Mesenchymal stem cell (in vitro differentiated cells and primary cell): ENCODE results near the gene SLC51B.
A peak's percentile ranks its signal among the peaks of the same experiment; 100 is the strongest.

Source experiments
- DNase-seq: peaks from one replicate; pipeline ENCODE4 v3.0.0-alpha.2; 2013
- H2AFZ ChIP-seq: one replicate; pipeline ENCODE4 v1.6.1; 2013; ENCODE audit warnings: low read depth, mild to moderate bottlenecking, control low read depth, inconsistent platforms, low read length, moderate library complexity
- H2AK5ac ChIP-seq: 2 replicates; pipeline ENCODE4 v1.6.1; 2013; ENCODE audit warnings: low read length, moderate library complexity, mild to moderate bottlenecking, inconsistent platforms; ENCODE audit not compliant: severe bottlenecking
- H2BK120ac ChIP-seq: one replicate; pipeline ENCODE4 v1.6.1; 2013; ENCODE audit warnings: low read depth, mild to moderate bottlenecking, inconsistent platforms, low read length, moderate library complexity
- H2BK12ac ChIP-seq, 2 experiments: one replicate each; pipeline ENCODE4 v1.6.1; 2013; ENCODE audit warnings: inconsistent platforms in 2 of 2, low read length in 2 of 2, mild to moderate bottlenecking in 2 of 2, moderate library complexity in 2 of 2, control low read depth in 1 of 2
- H2BK15ac ChIP-seq: one replicate; pipeline ENCODE4 v1.6.1; 2013; ENCODE audit warnings: mild to moderate bottlenecking, low read depth, inconsistent platforms; ENCODE audit not compliant: poor library complexity, severe bottlenecking
- H2BK5ac ChIP-seq: 2 replicates; pipeline ENCODE4 v1.6.1; 2013; ENCODE audit warnings: low read depth, mild to moderate bottlenecking, low read length, control low read depth, inconsistent platforms; ENCODE audit not compliant: poor library complexity, severe bottlenecking
- H3K14ac ChIP-seq, 2 experiments: one replicate each; pipeline ENCODE4 v1.6.1; 2013; ENCODE audit warnings: inconsistent platforms in 2 of 2, low read length in 2 of 2, control low read depth in 1 of 2, mild to moderate bottlenecking in 1 of 2, moderate library complexity in 1 of 2
- H3K18ac ChIP-seq, 2 experiments: one replicate each; pipeline ENCODE4 v1.6.1; 2013; ENCODE audit warnings: inconsistent platforms in 2 of 2, low read length in 2 of 2, control low read depth in 1 of 2, low read depth in 1 of 2, mild to moderate bottlenecking in 1 of 2
- H3K23ac ChIP-seq, 2 experiments: one replicate each; pipeline ENCODE4 v1.6.1; 2013; ENCODE audit warnings: inconsistent platforms in 2 of 2, low read length in 2 of 2, mild to moderate bottlenecking in 2 of 2, moderate library complexity in 2 of 2, control low read depth in 1 of 2
- H3K27ac ChIP-seq: 2 replicates; pipeline ENCODE4 v1.5.1; 2013; ENCODE audit warnings: mild to moderate bottlenecking, moderate library complexity, low read length, control low read depth, inconsistent platforms; ENCODE audit not compliant: poor library complexity, severe bottlenecking
- H3K27me3 ChIP-seq, 2 experiments: 2 replicates each; pipeline versions ENCODE4 v1.6.1 to v1.7.0; 2013; ENCODE audit warnings: low read length in 2 of 2, mild to moderate bottlenecking in 2 of 2, moderate library complexity in 2 of 2, control low read depth in 1 of 2, inconsistent platforms in 1 of 2; ENCODE audit not compliant: control insufficient read depth in 1 of 2, insufficient read depth in 1 of 2
- H3K36me3 ChIP-seq, 2 experiments: 2 replicates each; pipeline versions ENCODE4 v1.6.1 to v1.7.0; 2013; ENCODE audit warnings: low read length in 2 of 2, control low read depth in 1 of 2, inconsistent platforms in 1 of 2, low read depth in 1 of 2, mild to moderate bottlenecking in 1 of 2; ENCODE audit not compliant: insufficient read depth in 2 of 2, control insufficient read depth in 1 of 2
- H3K4ac ChIP-seq, 2 experiments: one replicate each; pipeline ENCODE4 v1.6.1; 2013; ENCODE audit warnings: inconsistent platforms in 2 of 2, low read length in 2 of 2, mild to moderate bottlenecking in 2 of 2, moderate library complexity in 2 of 2, control low read depth in 1 of 2, low read depth in 1 of 2
- H3K4me1 ChIP-seq: 2 replicates; pipeline ENCODE4 v1.6.1; 2013; ENCODE audit warnings: low read depth, low read length, control low read depth; ENCODE audit not compliant: control insufficient read depth, insufficient read depth
- H3K4me2 ChIP-seq: 2 replicates; pipeline ENCODE4 v1.6.1; 2013; ENCODE audit warnings: low read length, mild to moderate bottlenecking, inconsistent platforms; ENCODE audit not compliant: poor library complexity, severe bottlenecking
- H3K4me3 ChIP-seq, 2 experiments: 2 replicates each; pipeline versions ENCODE4 v1.5.1 to v1.7.0; 2013; ENCODE audit warnings: low read length in 2 of 2, mild to moderate bottlenecking in 2 of 2, control low read depth in 1 of 2, low read depth in 1 of 2; ENCODE audit not compliant: insufficient read depth in 1 of 2
- H3K79me1 ChIP-seq: replicated peaks from 2 replicates; pipeline ENCODE4 v1.6.1; 2013; ENCODE audit warnings: mild to moderate bottlenecking, control low read depth, low read length, inconsistent platforms; ENCODE audit not compliant: poor library complexity, severe bottlenecking
- H3K9ac ChIP-seq: 2 replicates; pipeline ENCODE4 v1.7.0; 2013; ENCODE audit warnings: mild to moderate bottlenecking, low read length, moderate library complexity
- H3K9me3 ChIP-seq: 2 replicates; pipeline ENCODE4 v1.7.0; 2013; ENCODE audit warnings: mild to moderate bottlenecking, low read length; ENCODE audit not compliant: control insufficient read depth
- H4K8ac ChIP-seq: one replicate; pipeline ENCODE4 v1.6.1; 2013; ENCODE audit warnings: inconsistent platforms, mild to moderate bottlenecking, low read length, moderate library complexity
- H4K91ac ChIP-seq: one replicate; pipeline ENCODE4 v1.6.1; 2013; ENCODE audit warnings: mild to moderate bottlenecking, low read length, inconsistent platforms
- WGBS: methylation state at CpG from one replicate; pipeline ENCODE4 v1.1.7; 2013; ENCODE audit warnings: mixed read lengths; 5-methylcytosine and 5-hydroxymethylcytosine counted together

SLC51B gene

DNA sequence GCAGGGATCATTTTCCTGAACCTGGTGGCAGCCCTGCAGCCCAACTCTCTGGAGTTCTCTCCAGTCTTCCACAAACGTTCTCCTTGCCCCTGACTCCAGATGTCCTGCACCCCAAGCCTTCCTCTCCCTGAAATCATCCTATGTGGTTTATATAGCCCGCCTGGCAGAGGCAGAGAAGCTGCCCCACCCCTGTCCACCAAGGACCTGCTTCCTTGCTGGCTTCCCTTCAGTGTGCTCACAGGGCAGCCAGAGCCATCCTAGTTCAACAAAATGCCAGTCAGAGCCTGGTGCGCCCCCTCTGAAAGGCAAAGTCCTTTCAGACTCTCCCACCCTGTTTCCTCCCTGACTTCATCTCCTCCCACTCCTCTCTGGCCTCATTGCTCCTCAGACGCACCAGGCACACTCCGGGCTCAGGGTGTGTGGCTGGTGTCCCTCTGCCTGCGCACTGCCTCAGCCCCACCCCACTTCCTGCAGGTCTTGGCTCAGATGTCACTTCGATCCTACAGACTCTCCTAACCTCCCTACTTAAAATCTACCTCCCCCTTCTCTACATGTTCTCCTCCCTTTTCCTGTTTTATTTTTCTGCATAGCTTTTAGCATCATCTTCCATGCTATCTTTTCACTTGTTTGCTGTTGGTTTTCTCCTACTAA is 37.2 kb downstream of the SLC51B start:
- Histone ChIP-seq H3K23ac (no peak overlapping the region), H3K79me1 (no peaks in the 10 kb centered on the region), H2BK120ac (no peak overlapping the region), H3K9me3 (no peaks in the 10 kb centered on the region), H3K27me3 (peaks cover 76 to 93% of the 10 kb centered on the region in 2 experiments), H2BK15ac (no peak overlapping the region), H3K36me3 (no peaks in the 10 kb centered on the region), H3K18ac (peak overlapping the region in 1 of 2 experiments; percentile 29), H2BK12ac (no peak overlapping the region), H2BK5ac (no peak overlapping the region), H3K9ac (no peak overlapping the region), H3K4ac (no peak overlapping the region), H4K91ac (no peak overlapping the region), H2AK5ac (no peak overlapping the region), H4K8ac (no peak overlapping the region), H3K4me3 (no peak overlapping the region), H3K4me1 (peaks cover 13% of the 10 kb centered on the region), H3K4me2 (no peak overlapping the region), H3K27ac (no peak overlapping the region), H2AFZ (no peak overlapping the region), H3K14ac (peak overlapping the region in 1 of 2 experiments; percentile 53)
- WGBS = 25% methylated on average over 7 of the region's 7 CpGs
- DNase-seq = no peak

DNA sequence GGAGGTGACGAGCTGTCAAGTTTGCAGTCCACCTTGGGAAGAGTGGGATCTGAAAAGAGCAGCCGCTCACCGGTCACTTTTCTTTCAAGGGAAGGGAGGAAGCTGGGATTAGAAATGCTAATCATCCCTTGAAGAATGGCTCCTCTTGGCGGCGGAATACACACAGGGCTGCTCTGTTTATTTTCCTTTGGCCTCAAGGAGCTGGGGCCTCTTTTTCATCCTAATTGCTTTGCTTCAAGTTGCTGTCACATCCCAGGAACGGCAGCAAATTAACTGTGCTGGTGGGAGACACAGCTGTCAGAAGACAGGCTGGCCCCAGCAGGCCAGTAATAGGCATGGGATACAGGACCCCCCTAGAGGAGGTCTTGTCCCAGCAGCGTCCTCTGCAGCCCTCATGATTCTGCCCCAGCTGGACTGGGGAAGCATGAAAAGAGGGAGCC is 38.1 kb downstream of the SLC51B start:
- no peak overlapping the region for H2BK5ac ChIP-seq
- no peak overlapping the region for H2AFZ ChIP-seq
- no peak overlapping the region for H3K23ac ChIP-seq
- H2BK15ac ChIP-seq = no peak overlapping the region
- no peak overlapping the region for H3K27ac ChIP-seq
- no peak overlapping the region for H3K18ac ChIP-seq
- no peak overlapping the region for H2BK120ac ChIP-seq
- H3K4me1 ChIP-seq = peaks cover 19% of the 10 kb centered on the region
- H3K4me3 ChIP-seq = no peak overlapping the region
- no peak overlapping the region for H4K91ac ChIP-seq
- H3K27me3 ChIP-seq = peaks cover 71 to 88% of the 10 kb centered on the region in 2 experiments
- H3K4me2 ChIP-seq = no peak overlapping the region
- H3K9me3 ChIP-seq = no peaks in the 10 kb centered on the region
- peak; percentile 70 for DNase-seq
- WGBS = 7% methylated on average over 7 of the region's 7 CpGs
- no peak overlapping the region for H3K9ac ChIP-seq
- H3K36me3 ChIP-seq = no peaks in the 10 kb centered on the region
- no peaks in the 10 kb centered on the region for H3K79me1 ChIP-seq
- H4K8ac ChIP-seq = no peak overlapping the region
- H2AK5ac ChIP-seq = no peak overlapping the region
- H3K4ac ChIP-seq = no peak overlapping the region
- H3K14ac ChIP-seq = no peak overlapping the region
- no peak overlapping the region for H2BK12ac ChIP-seq

DNA sequence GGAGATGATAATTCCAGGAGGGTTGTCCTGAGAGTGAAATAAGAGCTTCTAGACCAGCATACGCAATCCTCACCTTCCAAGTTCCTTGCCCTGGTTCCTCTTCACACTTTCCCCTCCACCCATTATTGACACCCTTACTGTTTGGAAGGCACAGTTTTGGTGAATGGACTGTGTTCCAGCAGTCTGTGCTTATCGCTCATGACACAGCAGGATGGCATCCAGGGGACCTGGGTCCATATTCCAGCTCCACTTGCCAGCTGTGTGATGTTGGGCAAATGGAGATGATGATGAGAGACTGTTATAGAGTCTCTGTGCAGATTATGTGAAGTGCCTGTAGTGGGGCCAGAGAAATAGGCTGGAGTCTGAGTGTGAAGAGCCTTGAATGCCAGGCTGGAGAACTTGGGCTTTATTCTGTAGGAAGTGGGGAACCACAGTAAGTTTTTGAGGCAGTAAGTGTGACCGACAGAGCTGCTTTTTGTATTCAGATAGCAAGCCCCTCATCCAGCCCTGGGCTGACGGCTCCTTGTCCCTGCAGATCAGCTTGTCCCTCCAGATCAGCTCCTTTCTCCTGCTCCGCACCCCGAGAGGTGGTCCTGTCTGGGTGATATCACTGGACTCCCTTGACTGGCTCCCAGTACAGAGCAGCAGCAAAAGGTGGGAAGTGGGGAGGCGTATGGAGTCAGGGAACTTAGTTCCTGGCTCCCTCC is 39.5 kb downstream of the SLC51B start:
- peak overlapping the region in 1 of 2 experiments; percentile 19 for H3K14ac ChIP-seq
- H3K27me3 ChIP-seq = peaks cover 64 to 77% of the 10 kb centered on the region in 2 experiments
- no peak overlapping the region for H3K4ac ChIP-seq
- H3K79me1 ChIP-seq = no peaks in the 10 kb centered on the region
- no peak overlapping the region for H3K27ac ChIP-seq
- H4K91ac ChIP-seq = no peak overlapping the region
- no peak overlapping the region for H2BK15ac ChIP-seq
- no peak overlapping the region for H2BK5ac ChIP-seq
- H2BK120ac ChIP-seq = no peak overlapping the region
- peaks cover 21% of the 10 kb centered on the region for H3K4me1 ChIP-seq
- H3K9me3 ChIP-seq = no peaks in the 10 kb centered on the region
- WGBS = 89% methylated on average over 7 of the region's 7 CpGs
- DNase-seq = no peak
- no peaks in the 10 kb centered on the region for H3K36me3 ChIP-seq
- H3K4me2 ChIP-seq = no peak overlapping the region
- H3K18ac ChIP-seq = no peak overlapping the region
- no peak overlapping the region for H2AK5ac ChIP-seq
- no peak overlapping the region for H3K4me3 ChIP-seq
- H4K8ac ChIP-seq = peak overlapping the region; percentile 22
- H3K23ac ChIP-seq = no peak overlapping the region
- no peak overlapping the region for H3K9ac ChIP-seq
- H2AFZ ChIP-seq = no peak overlapping the region
- H2BK12ac ChIP-seq = no peak overlapping the region

DNA sequence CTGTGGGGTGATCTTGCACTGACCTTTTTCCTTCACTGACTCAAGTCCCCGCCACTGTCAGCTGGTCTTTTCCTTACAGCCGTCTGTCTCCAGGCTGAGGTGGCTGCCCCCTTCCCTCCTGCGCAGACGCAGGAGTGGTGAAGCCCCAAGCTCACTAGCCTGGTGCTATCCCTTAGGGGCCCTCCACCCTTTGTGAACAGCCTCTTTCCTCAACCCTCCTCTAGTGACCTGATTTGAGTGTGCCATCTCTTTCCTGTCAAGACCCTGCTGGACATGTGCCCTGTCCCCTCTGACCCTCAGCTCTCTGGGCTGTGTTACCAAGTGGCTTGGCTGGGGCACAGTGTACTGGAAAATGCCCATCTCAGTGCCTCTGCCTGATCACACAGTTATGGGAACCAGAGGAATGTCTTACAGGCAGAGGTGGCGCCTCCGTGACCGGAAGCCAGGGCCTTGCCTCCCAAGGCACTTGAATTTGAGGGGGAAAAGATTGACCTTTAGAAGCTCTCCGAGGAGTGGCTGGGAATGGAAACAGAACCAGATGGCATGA is 40.1 kb downstream of the SLC51B start:
- Histone ChIP-seq H3K18ac (no peak overlapping the region), H3K14ac (peak overlapping the region in 1 of 2 experiments; percentile 19), H3K4me2 (no peak overlapping the region), H3K79me1 (no peaks in the 10 kb centered on the region), H3K27ac (no peak overlapping the region), H2BK15ac (no peak overlapping the region), H3K9me3 (no peaks in the 10 kb centered on the region), H3K4me1 (peaks cover 21% of the 10 kb centered on the region), H3K27me3 (peaks cover 62 to 72% of the 10 kb centered on the region in 2 experiments), H4K91ac (no peak overlapping the region), H2BK12ac (peak overlapping the region in 1 of 2 experiments; percentile 10), H3K4me3 (no peak overlapping the region), H2AFZ (no peak overlapping the region), H4K8ac (no peak overlapping the region), H3K36me3 (peaks cover 0 to under 1% of the 10 kb centered on the region in 2 experiments), H3K23ac (no peak overlapping the region), H2BK120ac (no peak overlapping the region), H2AK5ac (no peak overlapping the region), H2BK5ac (no peak overlapping the region), H3K4ac (no peak overlapping the region), H3K9ac (no peak overlapping the region)
- DNase-seq = no peak
- 69% methylated on average over 8 of the region's 8 CpGs for WGBS
